ENCODE results near the gene INVS.

DNA sequence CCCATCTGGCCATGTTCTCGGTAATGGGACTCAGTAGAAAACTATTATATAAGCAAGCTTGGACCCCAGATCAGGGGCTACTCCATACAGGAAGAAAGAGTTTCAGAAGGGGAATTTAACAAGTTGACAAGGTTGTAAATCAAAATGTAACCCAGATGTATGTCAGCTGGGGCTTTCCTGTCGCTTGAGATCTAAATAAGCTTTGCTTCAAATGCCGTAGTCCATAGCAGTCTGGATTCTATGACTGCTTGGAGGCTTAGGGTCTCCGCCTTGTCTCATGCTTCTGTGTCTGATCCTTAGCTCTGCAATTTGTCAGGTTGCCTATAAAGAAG, 183.3 kb downstream of the INVS start:
- TF ChIP-seq, protein P1, sequence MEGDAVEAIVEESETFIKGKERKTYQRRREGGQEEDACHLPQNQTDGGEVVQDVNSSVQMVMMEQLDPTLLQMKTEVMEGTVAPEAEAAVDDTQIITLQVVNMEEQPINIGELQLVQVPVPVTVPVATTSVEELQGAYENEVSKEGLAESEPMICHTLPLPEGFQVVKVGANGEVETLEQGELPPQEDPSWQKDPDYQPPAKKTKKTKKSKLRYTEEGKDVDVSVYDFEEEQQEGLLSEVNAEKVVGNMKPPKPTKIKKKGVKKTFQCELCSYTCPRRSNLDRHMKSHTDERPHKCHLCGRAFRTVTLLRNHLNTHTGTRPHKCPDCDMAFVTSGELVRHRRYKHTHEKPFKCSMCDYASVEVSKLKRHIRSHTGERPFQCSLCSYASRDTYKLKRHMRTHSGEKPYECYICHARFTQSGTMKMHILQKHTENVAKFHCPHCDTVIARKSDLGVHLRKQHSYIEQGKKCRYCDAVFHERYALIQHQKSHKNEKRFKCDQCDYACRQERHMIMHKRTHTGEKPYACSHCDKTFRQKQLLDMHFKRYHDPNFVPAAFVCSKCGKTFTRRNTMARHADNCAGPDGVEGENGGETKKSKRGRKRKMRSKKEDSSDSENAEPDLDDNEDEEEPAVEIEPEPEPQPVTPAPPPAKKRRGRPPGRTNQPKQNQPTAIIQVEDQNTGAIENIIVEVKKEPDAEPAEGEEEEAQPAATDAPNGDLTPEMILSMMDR (IDR thresholded peaks at IDR 0.05; ENCODE audit: low read depth, low read length, poor library complexity, severe bottlenecking) = no peak
- no peak for TF ChIP-seq EZH2phosphoT487 (IDR thresholded peaks at IDR 0.05; ENCODE audit: borderline replicate concordance, low read length)
